RWPE2 (cell line): ENCODE measurements around the gene HDDC3.

ENCODE experiments used
- ATAC-seq: fragments of 200-7000 bp; cut with Tn5 transposase; 3 replicates; pipeline ENCODE4 v1.9.1; 2021; ENCODE audit warnings: low read depth
- DNase-seq: peaks from one replicate; pipeline ENCODE4 v3.0.0-alpha.2; 2020; ENCODE audit warnings: low spot score
- H3K27ac ChIP-seq: fragments of 450-650 bp; 2 replicates; pipeline ENCODE4 v1.5.1; 2017; ENCODE audit warnings: mild to moderate bottlenecking; ENCODE audit not compliant: poor library complexity, severe bottlenecking
- H3K27me3 ChIP-seq: fragments of 250-450 bp; sonication (Bioruptor Pico); 2 replicates; pipeline ENCODE4 v1.5.1; 2021; ENCODE audit warnings: mild to moderate bottlenecking, moderate library complexity; ENCODE audit not compliant: insufficient read depth, poor library complexity, severe bottlenecking
- H3K36me3 ChIP-seq: fragments of 250-450 bp; sonication (Bioruptor Pico); 2 replicates; pipeline ENCODE4 v1.5.1; 2020; ENCODE audit warnings: low read depth, mild to moderate bottlenecking, moderate library complexity
- H3K4me1 ChIP-seq: fragments of 250-450 bp; sonication (Bioruptor Pico); 2 replicates; pipeline ENCODE4 v1.5.1; 2021; ENCODE audit warnings: mild to moderate bottlenecking, moderate library complexity; ENCODE audit not compliant: insufficient read depth, poor library complexity, severe bottlenecking
- H3K4me3 ChIP-seq: fragments of 250-450 bp; sonication (Bioruptor Pico); 2 replicates; pipeline ENCODE4 v1.5.1; 2021; ENCODE audit warnings: mild to moderate bottlenecking, moderate library complexity; ENCODE audit not compliant: severe bottlenecking
- H3K9me3 ChIP-seq: fragments of 250-450 bp; sonication (Bioruptor Pico); 2 replicates; pipeline ENCODE4 v1.5.1; 2021; ENCODE audit warnings: mild to moderate bottlenecking, moderate library complexity; ENCODE audit not compliant: severe bottlenecking
- CTCF ChIP-seq: fragments of 450-650 bp; IDR thresholded peaks from one replicate; pipeline ENCODE4 v1.5.1; 2017; ENCODE audit warnings: mild to moderate bottlenecking, moderate library complexity; ENCODE audit not compliant: poor library complexity, severe bottlenecking

The HDDC3 gene

GRCh38 chr15:90883526-90883975 is 48.8 kb downstream of the HDDC3 start:
- no peak overlapping the region for H3K4me3 ChIP-seq
- no peaks in the 10 kb centered on the region for H3K9me3 ChIP-seq
- peaks cover 20% of the 10 kb centered on the region for H3K36me3 ChIP-seq
- DNase-seq: peak; percentile 66
- no peak for ATAC-seq
- no peaks in the 10 kb centered on the region for H3K4me1 ChIP-seq
- H3K27ac ChIP-seq: no peak overlapping the region
- no peak for TF ChIP-seq CTCF
- H3K27me3 ChIP-seq: no peaks in the 10 kb centered on the region

- ATAC-seq: no peak
These were observed 49.4 kb downstream of the HDDC3 start for GRCh38 chr15:90882781-90883525.

GRCh38 chr15:90881978-90882721 is 50.2 kb downstream of the HDDC3 start:
- H3K4me3 ChIP-seq: no peak overlapping the region
- H3K4me1 ChIP-seq: no peaks in the 10 kb centered on the region
- peaks cover 34% of the 10 kb centered on the region for H3K36me3 ChIP-seq
- H3K9me3 ChIP-seq: no peaks in the 10 kb centered on the region
- H3K27me3 ChIP-seq: no peaks in the 10 kb centered on the region
- no peak for TF ChIP-seq CTCF
- no peak overlapping the region for H3K27ac ChIP-seq
- DNase-seq: peak; percentile 76
- ATAC-seq: no peak

More at GRCh38 chr15:90882781-90883525, 49.4 kb downstream of the HDDC3 start:
- Histone ChIP-seq H3K9me3 (no peaks in the 10 kb centered on the region), H3K27ac (no peak overlapping the region), H3K36me3 (peaks cover 26% of the 10 kb centered on the region), H3K4me1 (no peaks in the 10 kb centered on the region), H3K27me3 (no peaks in the 10 kb centered on the region), H3K4me3 (no peak overlapping the region)
- no peak for TF ChIP-seq CTCF
- DNase-seq: peak; percentile 73

GRCh38 chr15:90881181-90881977 is 51.0 kb downstream of the HDDC3 start:
- Histone ChIP-seq H3K9me3 (no peaks in the 10 kb centered on the region), H3K27me3 (no peaks in the 10 kb centered on the region), H3K27ac (no peak overlapping the region), H3K4me3 (no peak overlapping the region), H3K36me3 (peaks cover 41% of the 10 kb centered on the region), H3K4me1 (no peaks in the 10 kb centered on the region)
- DNase-seq (peak; percentile 78), ATAC-seq (no peak)
- TF ChIP-seq CTCF: no peak
